ENCODE results near the gene CPLX3. TPM values are rescaled to one million over a fixed set of nuclear protein-coding genes. Genes with fewer than 3 reads are reported as not detected.

CPLX3 gene
- polyA plus RNA-seq, 1 donor from 2014 or later, result 0.27 TPM

DNA sequence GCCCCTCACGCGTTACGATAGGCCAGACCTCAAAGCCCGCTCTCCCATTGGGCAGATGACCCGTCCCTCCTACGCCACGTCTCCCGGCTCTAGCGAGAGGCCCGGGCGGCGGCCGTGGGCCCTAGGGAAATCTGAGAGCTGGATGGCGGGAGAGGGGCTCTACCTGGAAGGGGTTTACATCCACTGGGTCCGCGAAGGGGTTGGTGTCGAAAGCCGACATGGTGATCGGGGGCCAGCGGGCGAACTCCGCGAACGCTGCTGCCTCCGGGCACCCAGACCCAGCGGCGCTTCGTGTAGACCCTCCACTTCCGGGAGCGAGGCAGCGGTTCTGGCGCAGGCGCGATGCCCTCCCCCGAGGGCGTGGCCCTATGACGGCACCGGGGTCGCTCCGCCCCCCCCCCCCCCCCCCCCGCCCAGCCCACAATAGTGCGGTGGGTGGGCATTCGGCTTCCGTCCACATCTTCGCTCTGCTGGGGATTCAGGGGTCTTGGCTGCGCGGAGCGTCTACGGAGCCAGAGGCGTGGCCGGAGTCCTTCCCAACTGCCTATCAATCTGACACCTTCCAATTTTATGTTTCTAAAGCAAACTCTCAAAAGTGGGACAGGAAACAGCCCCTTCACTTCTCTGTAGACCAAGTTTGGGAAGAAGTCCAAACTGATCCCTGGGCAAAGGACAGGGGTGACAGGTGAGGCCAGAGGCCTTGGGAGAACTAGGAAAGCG lies 46.8 kb downstream of the CPLX3 start, which contains the start of gene SCAMP2:
SCAMP2 (minus strand) TSS at position 330 of the 720 bp plus-strand sequence; CDS start at position 220, 110 bp downstream.
- Histone ChIP-seq H3K4me2 (ENCODE audit: low read length) (peak within 1 kb of the TSS; percentile 95), H3K9me2 (ENCODE audit: insufficient read depth, low read length) (no peaks in the 10 kb centered on the region), H2AFZ (ENCODE audit: low read depth, low read length) (peak within 1 kb of the TSS; percentile 75), H4K20me1 (ENCODE audit: insufficient read depth) (no peaks in the 10 kb centered on the region), H3K9me3 (ENCODE audit: low read length) (no peaks in the 10 kb centered on the region), H3K79me2 (replicated peaks; ENCODE audit: insufficient read depth, low read length) (peaks cover 23% of the 10 kb centered on the region), H3K9ac (ENCODE audit: low read length) (peak within 1 kb of the TSS; percentile 91), H3K27ac (ENCODE audit: low read length) (peak within 1 kb of the TSS; percentile 89), H3F3A (ENCODE audit: insufficient read depth, low read length, poor library complexity, severe bottlenecking) (no peaks in the 10 kb centered on the region), H3K4me3 (ENCODE audit: low read length) (peak within 1 kb of the TSS; percentile 85), H3K27me3 (ENCODE audit: insufficient read depth, low read depth, low read length) (no peaks in the 10 kb centered on the region), H3K36me3 (ENCODE audit: insufficient read depth, low read length) (no peaks in the 10 kb centered on the region)
- TF ChIP-seq POLR2AphosphoS5 (IDR thresholded peaks at IDR 0.05), result peak; percentile 86
- peak; percentile 62 for TF ChIP-seq EP300 (conservative IDR thresholded peaks at IDR 0.05; ENCODE audit: poor library complexity, severe bottlenecking)
- TF ChIP-seq, protein P1, sequence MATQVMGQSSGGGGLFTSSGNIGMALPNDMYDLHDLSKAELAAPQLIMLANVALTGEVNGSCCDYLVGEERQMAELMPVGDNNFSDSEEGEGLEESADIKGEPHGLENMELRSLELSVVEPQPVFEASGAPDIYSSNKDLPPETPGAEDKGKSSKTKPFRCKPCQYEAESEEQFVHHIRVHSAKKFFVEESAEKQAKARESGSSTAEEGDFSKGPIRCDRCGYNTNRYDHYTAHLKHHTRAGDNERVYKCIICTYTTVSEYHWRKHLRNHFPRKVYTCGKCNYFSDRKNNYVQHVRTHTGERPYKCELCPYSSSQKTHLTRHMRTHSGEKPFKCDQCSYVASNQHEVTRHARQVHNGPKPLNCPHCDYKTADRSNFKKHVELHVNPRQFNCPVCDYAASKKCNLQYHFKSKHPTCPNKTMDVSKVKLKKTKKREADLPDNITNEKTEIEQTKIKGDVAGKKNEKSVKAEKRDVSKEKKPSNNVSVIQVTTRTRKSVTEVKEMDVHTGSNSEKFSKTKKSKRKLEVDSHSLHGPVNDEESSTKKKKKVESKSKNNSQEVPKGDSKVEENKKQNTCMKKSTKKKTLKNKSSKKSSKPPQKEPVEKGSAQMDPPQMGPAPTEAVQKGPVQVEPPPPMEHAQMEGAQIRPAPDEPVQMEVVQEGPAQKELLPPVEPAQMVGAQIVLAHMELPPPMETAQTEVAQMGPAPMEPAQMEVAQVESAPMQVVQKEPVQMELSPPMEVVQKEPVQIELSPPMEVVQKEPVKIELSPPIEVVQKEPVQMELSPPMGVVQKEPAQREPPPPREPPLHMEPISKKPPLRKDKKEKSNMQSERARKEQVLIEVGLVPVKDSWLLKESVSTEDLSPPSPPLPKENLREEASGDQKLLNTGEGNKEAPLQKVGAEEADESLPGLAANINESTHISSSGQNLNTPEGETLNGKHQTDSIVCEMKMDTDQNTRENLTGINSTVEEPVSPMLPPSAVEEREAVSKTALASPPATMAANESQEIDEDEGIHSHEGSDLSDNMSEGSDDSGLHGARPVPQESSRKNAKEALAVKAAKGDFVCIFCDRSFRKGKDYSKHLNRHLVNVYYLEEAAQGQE (IDR thresholded peaks at IDR 0.05; ENCODE audit: borderline replicate concordance), result peak; percentile 35
- TF ChIP-seq, protein P2, sequence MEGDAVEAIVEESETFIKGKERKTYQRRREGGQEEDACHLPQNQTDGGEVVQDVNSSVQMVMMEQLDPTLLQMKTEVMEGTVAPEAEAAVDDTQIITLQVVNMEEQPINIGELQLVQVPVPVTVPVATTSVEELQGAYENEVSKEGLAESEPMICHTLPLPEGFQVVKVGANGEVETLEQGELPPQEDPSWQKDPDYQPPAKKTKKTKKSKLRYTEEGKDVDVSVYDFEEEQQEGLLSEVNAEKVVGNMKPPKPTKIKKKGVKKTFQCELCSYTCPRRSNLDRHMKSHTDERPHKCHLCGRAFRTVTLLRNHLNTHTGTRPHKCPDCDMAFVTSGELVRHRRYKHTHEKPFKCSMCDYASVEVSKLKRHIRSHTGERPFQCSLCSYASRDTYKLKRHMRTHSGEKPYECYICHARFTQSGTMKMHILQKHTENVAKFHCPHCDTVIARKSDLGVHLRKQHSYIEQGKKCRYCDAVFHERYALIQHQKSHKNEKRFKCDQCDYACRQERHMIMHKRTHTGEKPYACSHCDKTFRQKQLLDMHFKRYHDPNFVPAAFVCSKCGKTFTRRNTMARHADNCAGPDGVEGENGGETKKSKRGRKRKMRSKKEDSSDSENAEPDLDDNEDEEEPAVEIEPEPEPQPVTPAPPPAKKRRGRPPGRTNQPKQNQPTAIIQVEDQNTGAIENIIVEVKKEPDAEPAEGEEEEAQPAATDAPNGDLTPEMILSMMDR (IDR thresholded peaks at IDR 0.05; ENCODE audit: poor library complexity, severe bottlenecking), result no peak
- no peak for TF ChIP-seq EZH2 (IDR thresholded peaks at IDR 0.05; ENCODE audit: borderline replicate concordance, insufficient read depth, low read length, poor library complexity, severe bottlenecking)
- TF ChIP-seq MXI1 (conservative IDR thresholded peaks at IDR 0.05; ENCODE audit: poor library complexity, severe bottlenecking), result peak; percentile 74
- no peak for TF ChIP-seq RAD21 (conservative IDR thresholded peaks at IDR 0.05)
- TF ChIP-seq TAF1 (IDR thresholded peaks at IDR 0.05; ENCODE audit: low read depth), result peak; percentile 50
- TF ChIP-seq SMC3 (conservative IDR thresholded peaks at IDR 0.05; ENCODE audit: poor library complexity), result no peak

DNA sequence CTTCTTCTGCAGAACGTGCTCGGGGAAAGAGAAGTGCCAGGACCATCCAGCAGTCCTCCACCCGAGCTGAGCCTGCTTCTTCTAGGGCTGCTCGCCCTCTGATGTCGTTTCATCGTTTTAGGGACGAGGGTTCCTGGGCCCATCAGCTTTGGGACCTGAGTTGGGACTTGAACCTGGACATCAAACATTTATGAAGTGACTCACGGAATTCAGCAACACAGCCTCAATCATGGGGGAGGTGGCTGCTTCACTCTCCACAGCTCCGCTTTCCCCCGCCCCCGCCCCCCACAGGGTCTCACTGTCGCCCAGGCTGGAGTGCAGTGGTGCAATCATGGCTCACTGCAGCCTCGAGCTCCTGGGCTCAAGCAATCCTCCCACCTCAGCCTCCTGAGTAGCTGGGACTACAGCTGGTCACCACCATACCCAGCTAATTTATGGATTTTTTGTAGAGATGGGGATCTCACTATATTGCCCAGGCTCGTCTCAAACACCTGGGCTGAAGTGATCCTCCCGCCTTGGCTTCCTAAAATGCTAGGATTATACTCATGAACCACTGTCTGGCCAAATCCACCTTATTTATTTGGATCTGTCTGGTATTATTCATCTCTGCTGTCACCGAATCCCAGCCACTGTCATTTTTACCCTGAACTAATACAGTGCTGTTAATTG lies 47.5 kb downstream of the CPLX3 start:
- H3K36me3 ChIP-seq (ENCODE audit: insufficient read depth, low read length), result no peaks in the 10 kb centered on the region
- peaks cover 23% of the 10 kb centered on the region for H3K79me2 ChIP-seq (replicated peaks; ENCODE audit: insufficient read depth, low read length)
- TF ChIP-seq POLR2AphosphoS5 (IDR thresholded peaks at IDR 0.05), result no peak
- TF ChIP-seq, protein P2 (IDR thresholded peaks at IDR 0.05; ENCODE audit: poor library complexity, severe bottlenecking), result no peak
- TF ChIP-seq SMC3 (conservative IDR thresholded peaks at IDR 0.05; ENCODE audit: poor library complexity), result no peak
- TF ChIP-seq, protein P1 (IDR thresholded peaks at IDR 0.05; ENCODE audit: borderline replicate concordance), result no peak
- no peak for TF ChIP-seq EZH2 (IDR thresholded peaks at IDR 0.05; ENCODE audit: borderline replicate concordance, insufficient read depth, low read length, poor library complexity, severe bottlenecking)
- TF ChIP-seq TAF1 (IDR thresholded peaks at IDR 0.05; ENCODE audit: low read depth), result no peak
- no peak for TF ChIP-seq EP300 (conservative IDR thresholded peaks at IDR 0.05; ENCODE audit: poor library complexity, severe bottlenecking)
- TF ChIP-seq RAD21 (conservative IDR thresholded peaks at IDR 0.05), result no peak
- no peak for TF ChIP-seq MXI1 (conservative IDR thresholded peaks at IDR 0.05; ENCODE audit: poor library complexity, severe bottlenecking)
- peak overlapping the region; percentile 85 for H3K4me3 ChIP-seq (ENCODE audit: low read length)
- no peaks in the 10 kb centered on the region for H4K20me1 ChIP-seq (ENCODE audit: insufficient read depth)
- H2AFZ ChIP-seq (ENCODE audit: low read depth, low read length), result peak overlapping the region; percentile 31
- H3F3A ChIP-seq (ENCODE audit: insufficient read depth, low read length, poor library complexity, severe bottlenecking), result no peaks in the 10 kb centered on the region
- H3K9ac ChIP-seq (ENCODE audit: low read length), result peak overlapping the region; percentile 50
- no peaks in the 10 kb centered on the region for H3K9me2 ChIP-seq (ENCODE audit: insufficient read depth, low read length)
- H3K9me3 ChIP-seq (ENCODE audit: low read length), result no peaks in the 10 kb centered on the region
- no peak overlapping the region for H3K27ac ChIP-seq (ENCODE audit: low read length)
- H3K4me2 ChIP-seq (ENCODE audit: low read length), result peak overlapping the region; percentile 69
- no peaks in the 10 kb centered on the region for H3K27me3 ChIP-seq (ENCODE audit: insufficient read depth, low read depth, low read length)
